ENCODE data around the gene FARS2. TPM values are rescaled to one million over a fixed set of nuclear protein-coding genes. Genes with fewer than 3 reads are reported as not detected.
A peak's percentile ranks its signal among the peaks of the same experiment; 100 is the strongest.

Gene FARS2
- total and polyA plus RNA-seq, 2 of the 13 experiments (the other 11 are each of a cell fraction or from before 2014, with no cell fraction given): 15.4 to 26.0 TPM

- TF ChIP-seq ZNF619 (CRISPR knock-in tag; IDR thresholded peaks at IDR 0.05) (peak; percentile 30; the same call in 1 of the 2 replicates), TAF1 (CRISPR knock-in tag; IDR thresholded peaks at IDR 0.05) (peak; percentile 62; the same call in 1 of the 2 replicates), KLF13 (CRISPR knock-in tag; IDR thresholded peaks at IDR 0.05) (no peak), ZNF232 (CRISPR knock-in tag; IDR thresholded peaks at IDR 0.05; ENCODE audit: borderline replicate concordance) (peak; percentile 69; the same call in 1 of the 2 replicates), ZNF34 (CRISPR knock-in tag; IDR thresholded peaks at IDR 0.05; ENCODE audit: borderline replicate concordance) (no peak), MXD1 (CRISPR knock-in tag; IDR thresholded peaks at IDR 0.05) (peak; percentile 93; the same call in 1 of the 2 replicates), AKNA (CRISPR knock-in tag; IDR thresholded peaks at IDR 0.05; ENCODE audit: borderline replicate concordance) (0 out of 2 replicates have a peak, but pooled peaks have one; percentile 36), ZNF441 (CRISPR knock-in tag; IDR thresholded peaks at IDR 0.05; ENCODE audit: borderline replicate concordance) (peak; percentile 57; the same call in 1 of the 2 replicates), FOXC1 (CRISPR knock-in tag; IDR thresholded peaks at IDR 0.05; ENCODE audit: borderline replicate concordance) (peak; percentile 77; the same call in 1 of the 2 replicates), ZNF414 (CRISPR knock-in tag; IDR thresholded peaks at IDR 0.05) (no peak), SP2 (CRISPR knock-in tag; IDR thresholded peaks at IDR 0.05) (0 out of 2 replicates have a peak, but pooled peaks have one; percentile 36), PATZ1 (CRISPR knock-in tag; IDR thresholded peaks at IDR 0.05) (peak; percentile 67; the same call in 1 of the 2 replicates), ZNF766 (CRISPR knock-in tag; IDR thresholded peaks at IDR 0.05; ENCODE audit: borderline replicate concordance) (peak; percentile 76), FOSL2 (CRISPR knock-in tag; IDR thresholded peaks at IDR 0.05) (no peak; the same call in 1 of the 2 replicates), TFDP1 (CRISPR knock-in tag; IDR thresholded peaks at IDR 0.05; ENCODE audit: borderline replicate concordance) (peak; percentile 42; the same call in 1 of the 2 replicates), KDM4B (CRISPR knock-in tag; IDR thresholded peaks at IDR 0.05) (no peak; the same call in 1 of the 2 replicates), ISL2 (CRISPR knock-in tag; IDR thresholded peaks at IDR 0.05) (peak; percentile 59; the same call in 1 of the 2 replicates)
These were observed at the start of gene FARS2, which contains the start of gene LYRM4 (continued) for GRCh38 chr6:5260661-5261544.

All from HepG2 (cell line).